Urinary bladder (tissue), 4 donors: Measurements from ENCODE around the gene LMNTD1. TPM values are rescaled to one million over a fixed set of nuclear protein-coding genes. Genes with fewer than 3 reads are reported as not detected.

Experiments
- DNase-seq: peaks from one replicate; pipeline ENCODE4 v3.0.0-alpha.2; 2015; ENCODE audit errors: extremely low spot score
- H3K27ac ChIP-seq: one replicate; pipeline ENCODE4 v1.5.1; 2013; ENCODE audit warnings: low read depth, mild to moderate bottlenecking, moderate library complexity
- H3K36me3 ChIP-seq: one replicate; pipeline ENCODE4 v1.6.1; 2013; ENCODE audit warnings: mild to moderate bottlenecking, moderate library complexity; ENCODE audit not compliant: insufficient read depth
- H3K4me1 ChIP-seq: one replicate; pipeline ENCODE4 v1.6.1; 2013; ENCODE audit warnings: mild to moderate bottlenecking, moderate library complexity; ENCODE audit not compliant: insufficient read depth
- H3K4me3 ChIP-seq: one replicate; pipeline ENCODE4 v1.5.1; 2013; ENCODE audit warnings: low read depth, low read length
- WGBS: extraction: QIAGEN DNeasy Blood & Tissue Kit; methylation state at CpG from one replicate; pipeline ENCODE4 v1.1.7; 2013; 5-methylcytosine and 5-hydroxymethylcytosine counted together
- polyA plus RNA-seq: library from polyadenylated mRNA; stranded (reverse); fragments of 200-250 nt; gene quantifications from one replicate; pipeline ENCODE4 v1.2.3, GENCODE V29; 2013
- total RNA-seq: library from RNA; depleted of rRNA; stranded (reverse); fragments of >200 nt; gene quantifications from one replicate; pipeline ENCODE4 v1.2.3, GENCODE V29; 2014
- donor health status: healthy with polysubstance abuse.
- donor health status: healthy.

The LMNTD1 gene
- total and polyA plus RNA-seq, 2 donors, result 0.11 to 2.3 TPM

- no peak for DNase-seq
- Histone ChIP-seq H3K27ac (no peak overlapping the region), H3K4me3 (no peak overlapping the region), H3K36me3 (no peaks in the 10 kb centered on the region), H3K4me1 (no peaks in the 10 kb centered on the region)
These were observed 23.3 kb downstream of the LMNTD1 start for GRCh38 chr12:25529738-25530137.

GRCh38 chr12:25526778-25527177 is 26.3 kb downstream of the LMNTD1 start:
- WGBS, result 61% methylated on average over 3 of the region's 3 CpGs
- Histone ChIP-seq H3K4me3 (no peak overlapping the region), H3K4me1 (no peaks in the 10 kb centered on the region), H3K27ac (no peak overlapping the region), H3K36me3 (no peaks in the 10 kb centered on the region)
- DNase-seq, result no peak

GRCh38 chr12:25524366-25524765 is 28.7 kb downstream of the LMNTD1 start:
- no peak overlapping the region for H3K4me3 ChIP-seq
- H3K27ac ChIP-seq, result no peak overlapping the region
- no peak for DNase-seq
- no peaks in the 10 kb centered on the region for H3K4me1 ChIP-seq
- no peaks in the 10 kb centered on the region for H3K36me3 ChIP-seq

- DNase-seq, result no peak
- WGBS, result 73% methylated on average over 5 of the region's 5 CpGs
These were observed 31.3 kb downstream of the LMNTD1 start for GRCh38 chr12:25521625-25522256.

GRCh38 chr12:25518512-25518911 is 34.6 kb downstream of the LMNTD1 start:
- Histone ChIP-seq H3K4me3 (no peak overlapping the region), H3K27ac (no peak overlapping the region), H3K4me1 (no peaks in the 10 kb centered on the region), H3K36me3 (no peaks in the 10 kb centered on the region)
- WGBS, result 79% methylated on average over 5 of the region's 5 CpGs
- DNase-seq, result no peak

More at GRCh38 chr12:25521625-25522256, 31.3 kb downstream of the LMNTD1 start:
- H3K27ac ChIP-seq, result no peak overlapping the region
- no peaks in the 10 kb centered on the region for H3K4me1 ChIP-seq
- no peaks in the 10 kb centered on the region for H3K36me3 ChIP-seq
- H3K4me3 ChIP-seq, result no peak overlapping the region

GRCh38 chr12:25504744-25505143 is 48.3 kb downstream of the LMNTD1 start:
- 38% methylated on average over 1 of the region's 1 CpG for whole genome bisulfite sequencing
- Histone ChIP-seq H3K4me3 (no peak overlapping the region), H3K27ac (no peak overlapping the region), H3K4me1 (no peaks in the 10 kb centered on the region), H3K36me3 (no peaks in the 10 kb centered on the region)
- no peak for DNase-seq

GRCh38 chr12:25503666-25504065 is 49.4 kb downstream of the LMNTD1 start:
- Histone ChIP-seq H3K36me3 (no peaks in the 10 kb centered on the region), H3K27ac (no peak overlapping the region), H3K4me3 (no peak overlapping the region), H3K4me1 (no peaks in the 10 kb centered on the region)
- no peak for DNase-seq

GRCh38 chr12:25502596-25502995 is 50.5 kb downstream of the LMNTD1 start:
- DNase-seq, result no peak
- H3K4me1 ChIP-seq, result no peaks in the 10 kb centered on the region
- no peaks in the 10 kb centered on the region for H3K36me3 ChIP-seq
- H3K4me3 ChIP-seq, result no peak overlapping the region
- WGBS, result 92% methylated on average over 1 of the region's 1 CpG
- no peak overlapping the region for H3K27ac ChIP-seq

GRCh38 chr12:25502118-25502517 is 51.0 kb downstream of the LMNTD1 start:
- DNase-seq, result no peak
- Histone ChIP-seq H3K36me3 (no peaks in the 10 kb centered on the region), H3K4me1 (no peaks in the 10 kb centered on the region), H3K4me3 (no peak overlapping the region), H3K27ac (no peak overlapping the region)
- WGBS, result 82% methylated on average over 3 of the region's 3 CpGs

GRCh38 chr12:25501549-25501948 is 51.5 kb downstream of the LMNTD1 start:
- Histone ChIP-seq H3K4me3 (no peak overlapping the region), H3K4me1 (no peaks in the 10 kb centered on the region), H3K27ac (no peak overlapping the region), H3K36me3 (no peaks in the 10 kb centered on the region)
- no peak for DNase-seq
- 39% methylated on average over 1 of the region's 1 CpG for WGBS

GRCh38 chr12:25500651-25501050 is 52.4 kb downstream of the LMNTD1 start:
- no peaks in the 10 kb centered on the region for H3K4me1 ChIP-seq
- no peak overlapping the region for H3K4me3 ChIP-seq
- 81% methylated on average over 6 of the region's 6 CpGs for WGBS
- H3K27ac ChIP-seq, result no peak overlapping the region
- DNase-seq, result no peak
- no peaks in the 10 kb centered on the region for H3K36me3 ChIP-seq

- H3K27ac ChIP-seq, result no peak overlapping the region
- H3K4me3 ChIP-seq, result no peak overlapping the region
- WGBS, result 84% methylated on average over 7 of the region's 7 CpGs
- no peaks in the 10 kb centered on the region for H3K36me3 ChIP-seq
- H3K4me1 ChIP-seq, result no peaks in the 10 kb centered on the region
- DNase-seq, result no peak
These were observed 56.1 kb downstream of the LMNTD1 start for GRCh38 chr12:25497021-25497420.

- Histone ChIP-seq H3K4me3 (no peak overlapping the region), H3K36me3 (no peaks in the 10 kb centered on the region), H3K4me1 (no peaks in the 10 kb centered on the region), H3K27ac (no peak overlapping the region)
- 44% methylated on average over 5 of the region's 5 CpGs for WGBS
- DNase-seq, result no peak
These were observed 56.9 kb downstream of the LMNTD1 start for GRCh38 chr12:25496098-25496587.

GRCh38 chr12:25495331-25496097 is 57.6 kb downstream of the LMNTD1 start:
- 81% methylated on average over 1 of the region's 1 CpG for WGBS
- Histone ChIP-seq H3K36me3 (no peaks in the 10 kb centered on the region), H3K4me3 (no peak overlapping the region), H3K27ac (no peak overlapping the region), H3K4me1 (no peaks in the 10 kb centered on the region)
- no peak for DNase-seq
